ENCODE data around the gene PRDM15. TPM values are rescaled to one million over a fixed set of nuclear protein-coding genes. Genes with fewer than 3 reads are reported as not detected.
A peak's percentile ranks its signal among the peaks of the same experiment; 100 is the strongest.

PRDM15 gene
- total RNA-seq, 2 experiments from 2014 or later = 13.2 to 14.5 TPM

GRCh38 chr21:41769933-41770332 lies 109.2 kb downstream of the PRDM15 start:
- CTCF ChIA-PET = no interaction called here
- no peak overlapping the region for H3K27ac Mint-ChIP-seq
- ATAC-seq (no peak), DNase-seq (no peak)
- POLR2A ChIA-PET = no interaction called here
- peaks cover 56% of the 10 kb centered on the region for H3K27me3 Mint-ChIP-seq
- H3K9me3 Mint-ChIP-seq = no peaks in the 10 kb centered on the region
- peaks cover 24% of the 10 kb centered on the region for H3K4me1 Mint-ChIP-seq (ENCODE audit: low read depth)
- H3K36me3 Mint-ChIP-seq (ENCODE audit: low read depth) = no peaks in the 10 kb centered on the region
- no peak for TF ChIP-seq CTCF (IDR thresholded peaks at IDR 0.05)
- H3K4me3 Mint-ChIP-seq = no peak overlapping the region
- intact Hi-C loops (cut with micrococcal nuclease) = no loop called here

GRCh38 chr21:41769521-41769920 lies 109.6 kb downstream of the PRDM15 start:
- Mint-ChIP-seq H3K36me3 (ENCODE audit: low read depth) (no peaks in the 10 kb centered on the region), H3K4me3 (no peak overlapping the region), H3K27me3 (peaks cover 57% of the 10 kb centered on the region), H3K4me1 (ENCODE audit: low read depth) (peaks cover 24% of the 10 kb centered on the region), H3K9me3 (no peaks in the 10 kb centered on the region), H3K27ac (no peak overlapping the region)
- CTCF ChIA-PET = no interaction called here
- ATAC-seq = no peak
- no peak for DNase-seq
- TF ChIP-seq CTCF (IDR thresholded peaks at IDR 0.05) = no peak
- POLR2A ChIA-PET = no interaction called here
- intact Hi-C loops (cut with micrococcal nuclease) = no loop called here

GRCh38 chr21:41769111-41769510 lies 110.0 kb downstream of the PRDM15 start:
- TF ChIP-seq CTCF (IDR thresholded peaks at IDR 0.05) = no peak
- H3K36me3 Mint-ChIP-seq (ENCODE audit: low read depth) = no peaks in the 10 kb centered on the region
- H3K9me3 Mint-ChIP-seq = no peaks in the 10 kb centered on the region
- peak overlapping the region; percentile 37 for H3K4me3 Mint-ChIP-seq
- peaks cover 56% of the 10 kb centered on the region for H3K27me3 Mint-ChIP-seq
- no peak overlapping the region for H3K27ac Mint-ChIP-seq
- DNase-seq (no peak), ATAC-seq (no peak)
- H3K4me1 Mint-ChIP-seq (ENCODE audit: low read depth) = peaks cover 24% of the 10 kb centered on the region
- ChIA-PET CTCF (interaction anchor here (1.4 kb wide), 1 partner anchor 8 kb away, joined by 4 read pairs; no protein-coding TSS in a partner anchor), POLR2A (interaction anchor here (1.4 kb wide), 1 partner anchor 15 kb away, joined by 3 read pairs; no protein-coding TSS in a partner anchor)
- intact Hi-C loops (cut with micrococcal nuclease) = no loop called here

- DNase-seq (peak; percentile 36), ATAC-seq (peak; percentile 52)
- no peak for TF ChIP-seq CTCF (IDR thresholded peaks at IDR 0.05)
- no peaks in the 10 kb centered on the region for H3K36me3 Mint-ChIP-seq (ENCODE audit: low read depth)
- no peaks in the 10 kb centered on the region for H3K9me3 Mint-ChIP-seq
- peaks cover 24% of the 10 kb centered on the region for H3K4me1 Mint-ChIP-seq (ENCODE audit: low read depth)
- peak overlapping the region; percentile 37 for H3K4me3 Mint-ChIP-seq
- peaks cover 55% of the 10 kb centered on the region for H3K27me3 Mint-ChIP-seq
- H3K27ac Mint-ChIP-seq = no peak overlapping the region
- intact Hi-C loops (cut with micrococcal nuclease) = no loop called here
- ChIA-PET POLR2A (interaction anchor here (1.4 kb wide), 1 partner anchor 15 kb away, joined by 3 read pairs; no protein-coding TSS in a partner anchor), CTCF (interaction anchor here (1.0 to 1.5 kb wide), 3 partner anchors 8 to 339 kb away, joined by 3 to 4 read pairs (median 4); no protein-coding TSS in a partner anchor)
These were observed 110.6 kb downstream of the PRDM15 start for GRCh38 chr21:41768437-41769042.
